Adipocyte (in vitro differentiated cells): ENCODE data around the gene SEMA3C.

ENCODE experiments used
- DNase-seq: peaks from one replicate; pipeline ENCODE4 v3.0.0-alpha.2; 2015; ENCODE audit warnings: low read depth
- H3K27me3 ChIP-seq: replicated peaks from 2 replicates; pipeline ENCODE4 v1.7.0; 2013; ENCODE audit warnings: mild to moderate bottlenecking, low read length, moderate library complexity; ENCODE audit not compliant: control insufficient read depth, insufficient read depth
- H3K36me3 ChIP-seq: 2 replicates; pipeline ENCODE4 v1.7.0; 2013; ENCODE audit warnings: low read length, mild to moderate bottlenecking, moderate library complexity; ENCODE audit not compliant: control insufficient read depth, insufficient read depth, severe bottlenecking
- H3K4me1 ChIP-seq: 2 replicates; pipeline ENCODE4 v1.7.0; 2013; ENCODE audit warnings: mild to moderate bottlenecking, low read length, moderate library complexity; ENCODE audit not compliant: control insufficient read depth, insufficient read depth
- H3K4me3 ChIP-seq: 2 replicates; pipeline ENCODE4 v1.7.0; 2013; ENCODE audit warnings: mild to moderate bottlenecking, low read length, moderate library complexity
- H3K9ac ChIP-seq: 2 replicates; pipeline ENCODE4 v1.7.0; 2013; ENCODE audit warnings: mild to moderate bottlenecking, low read length, moderate library complexity
- H3K9me3 ChIP-seq: 2 replicates; pipeline ENCODE4 v1.7.0; 2013; ENCODE audit warnings: mild to moderate bottlenecking, low read length, moderate library complexity; ENCODE audit not compliant: control insufficient read depth

The SEMA3C gene

DNA sequence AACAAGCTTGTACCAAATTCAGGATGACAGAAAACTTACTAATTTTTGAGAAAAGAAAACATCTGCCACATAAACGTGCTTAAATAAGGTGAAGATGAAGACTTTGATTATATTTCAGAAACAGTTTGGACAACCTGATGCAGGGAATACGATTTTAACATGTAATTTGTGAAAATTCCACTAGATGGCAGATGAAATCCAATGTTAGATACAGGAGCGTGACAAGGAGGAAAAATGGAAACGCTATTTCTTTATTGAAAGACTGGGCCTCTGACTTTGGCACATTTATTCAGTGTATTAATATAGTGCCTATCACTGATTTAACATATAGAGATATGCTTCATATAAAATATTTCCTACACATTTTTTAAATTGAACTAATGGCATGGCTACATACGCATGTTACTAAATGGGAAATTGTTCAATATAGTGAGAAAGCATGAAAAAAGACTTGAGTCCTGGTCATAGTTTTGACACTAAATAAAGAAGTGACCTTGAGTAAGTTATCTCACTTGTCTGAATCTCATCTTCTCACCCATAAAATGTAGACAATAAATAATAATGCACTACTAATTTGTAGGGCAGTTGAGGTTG lies 219.7 kb downstream of the SEMA3C start:
- Histone ChIP-seq H3K9ac (peak overlapping the region; percentile 52), H3K4me3 (no peak overlapping the region), H3K27me3 (no peaks in the 10 kb centered on the region), H3K4me1 (peaks cover 25% of the 10 kb centered on the region), H3K36me3 (no peaks in the 10 kb centered on the region), H3K9me3 (peaks cover 7% of the 10 kb centered on the region)
- peak; percentile 87 for DNase-seq
